ENCODE results near the gene ITIH5. TPM values are rescaled to one million over a fixed set of nuclear protein-coding genes. Genes with fewer than 3 reads are reported as not detected.

The ITIH5 gene
- total and polyA plus RNA-seq, 2 of the 8 experiments (the other 6 are each of a cell fraction or from before 2014, with no cell fraction given) = 5.8 to 7.6 TPM

GRCh38 chr10:7664707-7665106 lies 2.1 kb downstream of the ITIH5 start:
- no peaks in the 10 kb centered on the region for H3K79me1 ChIP-seq (ENCODE audit: low read depth, low read length)
- CTCF ChIA-PET (ENCODE audit: partially characterized antibody) = interaction anchor here (0.5 to 2.9 kb wide), 4 partner anchors 21 to 139 kb away, joined by 3 to 15 read pairs (median 8); no protein-coding TSS in a partner anchor
- no peak for TF ChIP-seq SAP30 (IDR thresholded peaks at IDR 0.05; ENCODE audit: insufficient read depth, insufficient replicate concordance, low read length)
- no peak for TF ChIP-seq RBBP5 (IDR thresholded peaks at IDR 0.05; ENCODE audit: borderline replicate concordance, low read depth, low read length)
- TF ChIP-seq ATF2 (IDR thresholded peaks at IDR 0.05; ENCODE audit: low read length) = no peak
- no peak for TF ChIP-seq PHF8 (conservative IDR thresholded peaks at IDR 0.05; ENCODE audit: low read depth, low read length)
- no peak for TF ChIP-seq SP4 (IDR thresholded peaks at IDR 0.05; ENCODE audit: low read length)
- no peak for TF ChIP-seq KDM5A (IDR thresholded peaks at IDR 0.05; ENCODE audit: low read length)
- TF ChIP-seq RAD21 (IDR thresholded peaks at IDR 0.05 in 1 of 2, conservative IDR thresholded peaks at IDR 0.05 in 1 of 2; ENCODE audit: low read depth in 2 of 2, low read length in 2 of 2) = no peak
- TF ChIP-seq ZNF274 (IDR thresholded peaks at IDR 0.05; ENCODE audit: borderline replicate concordance, extremely low read depth, low read length) = no peak
- no peak for TF ChIP-seq RNF2 (IDR thresholded peaks at IDR 0.05; ENCODE audit: borderline replicate concordance, low read depth, low read length, missing control alignments, poor library complexity, severe bottlenecking)
- TF ChIP-seq SIN3A (conservative IDR thresholded peaks at IDR 0.05 in 1 of 2, IDR thresholded peaks at IDR 0.05 in 1 of 2; ENCODE audit: low read depth in 1 of 2, low read length in 2 of 2) = no peak
- no peak for TF ChIP-seq YY1 (IDR thresholded peaks at IDR 0.05; ENCODE audit: low read depth, low read length)

More at GRCh38 chr10:7664707-7665106, 2.1 kb downstream of the ITIH5 start:
- Histone ChIP-seq H2BK15ac (ENCODE audit: low read length) (no peak overlapping the region), H3K36me3 (ENCODE audit: control insufficient read depth in 2 of 4, insufficient read depth in 4 of 4, low read length in 3 of 4) (no peaks in the 10 kb centered on the region), H2BK12ac (ENCODE audit: low read depth, low read length) (no peak overlapping the region), H2BK20ac (ENCODE audit: low read length) (no peak overlapping the region), H3K4me1 (replicated peaks in 1 of 4; ENCODE audit: control insufficient read depth in 3 of 4, insufficient read depth in 4 of 4, low read length in 3 of 4) (peaks cover 0 to 2% (median 0%) of the 10 kb centered on the region in 4 experiments; a peak in 2 of 7 replicates), H3K14ac (ENCODE audit: insufficient read length) (no peak overlapping the region), H4K5ac (ENCODE audit: insufficient read length, low read depth, low read length) (no peak overlapping the region), H3K4ac (replicated peaks; ENCODE audit: insufficient read length, low read depth, low read length) (no peak overlapping the region), H2AK5ac (ENCODE audit: low read depth, low read length) (no peak overlapping the region), H3K23me2 (ENCODE audit: low read depth, low read length) (peaks cover 7% of the 10 kb centered on the region; the same call in 1 of the 2 replicates), H2BK120ac (replicated peaks; ENCODE audit: low read depth, low read length) (no peak overlapping the region), H3K9ac (replicated peaks in 1 of 4; ENCODE audit: extremely low read depth in 1 of 4, low read depth in 3 of 4, low read length in 3 of 4) (no peak overlapping the region), H3K79me2 (ENCODE audit: control insufficient read depth in 1 of 2, insufficient read depth in 2 of 2, low read length in 2 of 2) (no peaks in the 10 kb centered on the region), H3K56ac (replicated peaks; ENCODE audit: insufficient read length, low read depth, low read length) (no peak overlapping the region), H3K23ac (ENCODE audit: insufficient read length) (no peak overlapping the region), H3K27me3 (replicated peaks in 1 of 4; ENCODE audit: control insufficient read depth in 3 of 4, extremely low read depth in 1 of 4, insufficient read depth in 3 of 4, low read length in 3 of 4) (peaks cover 0 to 20% (median 11%) of the 10 kb centered on the region in 4 experiments; a peak in 6 of 7 replicates), H2AFZ (ENCODE audit: low read length) (no peak overlapping the region), H3K4me3 (ENCODE audit: extremely low read depth in 1 of 4, insufficient read depth in 2 of 4, low read depth in 3 of 4, low read length in 4 of 4) (no peak overlapping the region), H3K9me3 (ENCODE audit: insufficient read depth in 2 of 2, low read depth in 1 of 2, low read length in 1 of 2) (no peaks in the 10 kb centered on the region), H3K18ac (ENCODE audit: extremely low read depth, low read length) (no peak overlapping the region), H4K91ac (replicated peaks; ENCODE audit: insufficient read length, low read length) (no peak overlapping the region), H4K8ac (ENCODE audit: extremely low read depth, insufficient read depth, low read length) (no peak overlapping the region), H3K4me2 (ENCODE audit: insufficient read depth in 1 of 2, low read depth in 2 of 2, low read length in 2 of 2) (no peak overlapping the region; a peak in 1 of 4 replicates), H2BK5ac (ENCODE audit: low read depth, low read length) (no peak overlapping the region), H4K20me1 (replicated peaks in 1 of 2; ENCODE audit: control insufficient read depth in 1 of 2, insufficient read depth in 2 of 2, low read length in 2 of 2) (no peaks in the 10 kb centered on the region), H3K27ac (ENCODE audit: low read depth, low read length) (no peak overlapping the region)
- DNase-seq (ENCODE audit: low read depth in 1 of 2, low spot score in 2 of 2) (no peak), FAIRE-seq (no peak)
- POLR2A ChIA-PET (ENCODE audit: partially characterized antibody) = interaction anchor here (1.3 kb wide), 1 partner anchor 29 kb away, joined by 3 read pairs; no protein-coding TSS in a partner anchor
- 73% methylated on average over 2 of the region's 2 CpGs; no CpG with 5 or more reads in 1 of the 2 experiments for WGBS, 2 experiments (ENCODE audit: extremely low coverage in 1 of 2, insufficient coverage in 1 of 2, insufficient read length in 1 of 2, insufficient replicate concordance in 2 of 2, low coverage in 1 of 2, low lambda C conversion rate in 2 of 2, missing lambda C conversion rate in 1 of 2)

All from H1 (cell line).